SH-SY5Y (cell line): ENCODE measurements around the gene NEDD4L.

ENCODE experiments used
- GATA2 ChIP-seq: IDR thresholded peaks from 2 replicates; pipeline ENCODE4 v1.6.1; 2011; ENCODE audit warnings: mild to moderate bottlenecking, low read depth, low read length
- GATA3 ChIP-seq: IDR thresholded peaks from 2 replicates; pipeline ENCODE4 v1.6.1; 2011; ENCODE audit warnings: low read depth, mild to moderate bottlenecking, low read length, moderate library complexity

- TF ChIP-seq GATA2 (no peak), GATA3 (no peak)
Observed at GRCh38 chr18:58125756-58126155, 81.7 kb downstream of the NEDD4L start.
